ENCODE results near the gene ALG14.

Gene ALG14

GRCh38 chr1:94979656-94980581, 92.8 kb downstream of the ALG14 start:
- DNase-seq: no peak

DNA sequence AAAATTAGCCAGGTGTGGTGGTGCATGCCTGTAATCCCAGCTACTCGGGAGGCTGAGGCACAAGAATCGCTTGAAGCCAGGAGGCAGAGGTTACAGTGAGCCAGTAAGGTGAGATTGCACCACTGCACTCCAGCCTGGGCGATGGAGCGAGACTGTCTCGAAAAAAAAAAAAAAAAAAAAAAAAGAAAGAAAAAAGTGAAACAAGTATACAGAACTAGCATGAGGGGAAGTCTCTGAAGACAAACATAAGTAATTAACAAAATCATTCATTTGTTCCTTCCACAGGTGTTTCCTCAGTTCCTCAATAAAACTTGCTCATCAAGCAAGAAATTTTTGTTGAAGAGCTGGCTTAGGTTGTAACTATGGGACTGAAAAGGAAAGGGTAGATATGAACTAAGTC, 93.6 kb downstream of the ALG14 start:
- DNase-seq: no peak

DNA sequence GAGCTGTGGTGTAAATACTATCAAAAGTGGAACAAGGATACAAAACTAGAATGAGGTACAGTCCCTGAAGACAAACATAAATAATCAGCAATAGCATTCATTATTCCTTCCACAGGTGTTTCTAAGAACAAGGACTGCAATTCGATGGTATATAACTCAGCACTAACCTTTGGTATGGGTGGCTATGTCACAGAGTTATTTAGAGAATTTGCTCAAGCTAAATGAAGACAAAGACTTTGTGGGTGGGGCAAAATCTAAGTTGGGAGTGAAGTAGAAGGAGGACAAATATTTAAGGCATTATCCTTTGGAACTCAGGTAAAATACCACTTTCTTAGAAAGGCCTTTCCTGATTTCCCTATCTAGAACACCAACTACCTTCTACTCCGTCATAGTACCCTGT, 94.3 kb downstream of the ALG14 start:
- DNase-seq: no peak

DNA sequence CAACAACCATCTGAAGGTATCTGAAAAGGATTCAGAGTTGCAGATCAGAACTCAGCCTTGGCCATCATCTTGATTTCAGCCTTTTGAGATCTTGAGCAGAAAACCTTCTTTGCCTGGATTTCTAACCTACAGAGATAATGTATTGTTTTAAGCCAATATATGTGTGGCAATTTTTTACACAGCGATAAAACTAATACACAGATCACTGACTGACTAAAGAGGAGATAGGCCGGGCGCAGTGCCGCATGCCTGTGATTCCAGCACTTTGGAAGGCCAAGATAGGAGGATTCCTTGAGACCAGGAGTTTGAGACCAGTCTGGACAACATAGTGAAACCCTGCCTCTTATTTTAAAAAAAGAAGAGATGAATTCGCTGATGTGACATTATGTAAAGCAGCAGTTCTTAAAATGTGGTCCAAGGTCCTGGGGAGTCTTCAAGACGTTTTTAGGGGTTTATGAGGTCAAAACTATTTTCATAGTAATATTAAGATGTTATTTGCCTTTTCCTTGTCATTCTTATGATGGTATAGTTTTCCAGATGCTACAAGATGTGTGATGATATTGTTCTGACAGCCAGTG, 95.7 kb downstream of the ALG14 start:
- DNase-seq: no peak

DNA sequence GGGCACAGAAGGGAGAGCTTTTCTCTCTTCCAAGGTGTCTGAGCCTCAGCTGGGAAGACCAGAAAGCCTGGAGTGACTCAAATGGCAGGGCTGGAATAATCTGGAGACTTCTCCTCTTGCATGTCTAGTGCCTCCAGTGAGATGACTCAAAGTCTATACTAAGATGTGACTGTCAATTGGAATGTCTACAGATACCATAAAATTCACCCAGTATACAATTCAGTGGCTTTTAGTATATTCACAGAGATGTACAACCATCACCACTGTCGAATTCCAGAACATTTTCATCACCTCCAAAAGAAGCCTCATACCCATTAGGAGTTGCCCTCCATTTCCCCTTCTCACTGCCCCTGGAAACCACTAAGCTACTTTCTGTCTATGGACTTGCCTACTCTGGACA, 97.9 kb downstream of the ALG14 start:
- DNase-seq: no peak

- no peak for DNase-seq
These were observed 98.5 kb downstream of the ALG14 start for GRCh38 chr1:94974241-94974640.

DNA sequence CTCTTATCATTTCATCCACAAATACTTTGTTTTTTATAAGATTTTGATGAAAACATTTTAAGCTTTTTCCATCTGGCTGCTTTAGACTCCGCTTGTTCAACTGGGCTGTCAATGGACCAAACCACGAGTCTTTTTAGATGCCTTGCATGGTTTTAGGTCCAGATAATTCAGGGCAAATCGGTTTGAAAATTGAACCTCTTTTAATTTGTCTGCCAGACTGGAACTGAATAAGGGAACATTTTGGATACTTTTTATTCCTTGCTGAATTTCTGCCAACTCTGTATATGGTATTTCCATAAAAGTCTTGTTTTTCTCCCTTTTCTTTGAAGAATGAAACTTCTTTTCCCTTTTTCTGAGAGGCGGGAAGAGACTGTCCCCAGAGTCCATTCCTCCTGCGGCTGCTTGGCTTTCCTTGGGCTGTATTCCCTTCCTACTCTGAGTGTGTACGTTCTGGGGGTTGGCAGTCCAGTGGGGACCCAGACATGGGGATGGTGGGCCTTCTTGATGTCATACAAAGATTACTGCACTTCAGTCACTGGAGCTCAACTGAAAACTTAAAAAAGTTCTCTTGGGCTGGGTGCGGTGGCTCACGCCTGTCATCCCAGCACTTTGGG, 99.3 kb downstream of the ALG14 start:
- DNase-seq: no peak

DNA sequence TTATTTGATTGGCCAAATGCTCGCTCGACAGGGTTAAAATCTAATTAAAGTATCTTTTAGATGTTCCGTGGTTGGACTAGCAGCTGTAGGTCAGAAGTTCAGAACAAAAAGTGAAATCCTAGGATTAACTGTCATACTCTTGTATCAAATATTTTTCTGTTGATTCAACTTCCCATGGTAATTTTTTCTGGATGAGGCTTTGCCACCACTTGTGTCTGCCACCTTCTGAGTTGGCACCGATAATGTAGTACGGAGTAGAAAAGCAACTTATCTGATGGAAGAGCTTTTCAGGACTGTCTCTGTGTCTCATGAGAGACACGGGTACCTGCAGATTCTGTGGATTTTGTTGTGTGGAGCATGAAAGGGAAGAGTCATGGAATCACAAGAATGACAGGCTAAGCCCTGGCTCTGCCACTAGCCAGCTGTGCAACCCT, 101.2 kb downstream of the ALG14 start:
- DNase-seq: no peak

DNA sequence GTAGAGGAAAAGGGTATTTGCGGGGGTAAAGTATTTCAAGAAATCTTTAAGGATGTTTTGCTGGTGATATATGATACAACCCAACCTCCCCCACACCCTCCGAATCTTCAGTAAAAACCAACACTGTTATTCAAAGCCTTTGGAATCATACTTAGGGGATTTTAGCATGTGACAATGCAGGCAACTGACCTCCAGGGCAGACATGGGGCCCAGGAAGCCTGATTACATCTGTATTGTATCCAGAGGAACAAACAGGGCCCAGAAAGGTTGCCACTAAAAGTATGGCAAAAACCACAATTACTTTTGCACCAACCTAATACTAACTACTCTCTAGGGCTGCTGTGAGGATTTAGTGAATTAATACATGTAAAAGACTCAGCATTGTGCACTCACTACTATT, 102.0 kb downstream of the ALG14 start:
- no peak for DNase-seq

DNA sequence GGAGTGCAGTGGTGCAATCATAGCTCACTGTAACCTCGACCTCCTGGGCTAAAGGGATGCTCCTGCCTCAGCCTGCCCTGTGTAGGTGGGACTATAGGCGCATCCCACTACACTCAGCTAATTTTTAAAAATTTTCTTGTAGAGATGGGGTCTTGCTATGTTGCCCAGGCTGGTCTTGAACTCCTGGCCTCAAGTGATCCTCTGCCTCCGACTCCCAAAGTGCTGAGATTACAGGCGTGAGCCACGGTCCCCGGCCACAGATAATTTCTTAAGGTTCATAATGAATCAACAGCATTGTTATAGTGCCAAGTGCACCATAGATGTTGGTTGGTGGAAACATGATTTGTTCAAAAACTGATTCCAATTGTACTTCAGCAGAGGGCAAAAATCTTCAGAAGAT, 103.6 kb downstream of the ALG14 start:
- DNase-seq: no peak

- no peak for DNase-seq
These were observed 106.7 kb downstream of the ALG14 start for GRCh38 chr1:94966033-94966432.

- no peak for DNase-seq
These were observed 108.9 kb downstream of the ALG14 start for GRCh38 chr1:94963864-94964263.

DNA sequence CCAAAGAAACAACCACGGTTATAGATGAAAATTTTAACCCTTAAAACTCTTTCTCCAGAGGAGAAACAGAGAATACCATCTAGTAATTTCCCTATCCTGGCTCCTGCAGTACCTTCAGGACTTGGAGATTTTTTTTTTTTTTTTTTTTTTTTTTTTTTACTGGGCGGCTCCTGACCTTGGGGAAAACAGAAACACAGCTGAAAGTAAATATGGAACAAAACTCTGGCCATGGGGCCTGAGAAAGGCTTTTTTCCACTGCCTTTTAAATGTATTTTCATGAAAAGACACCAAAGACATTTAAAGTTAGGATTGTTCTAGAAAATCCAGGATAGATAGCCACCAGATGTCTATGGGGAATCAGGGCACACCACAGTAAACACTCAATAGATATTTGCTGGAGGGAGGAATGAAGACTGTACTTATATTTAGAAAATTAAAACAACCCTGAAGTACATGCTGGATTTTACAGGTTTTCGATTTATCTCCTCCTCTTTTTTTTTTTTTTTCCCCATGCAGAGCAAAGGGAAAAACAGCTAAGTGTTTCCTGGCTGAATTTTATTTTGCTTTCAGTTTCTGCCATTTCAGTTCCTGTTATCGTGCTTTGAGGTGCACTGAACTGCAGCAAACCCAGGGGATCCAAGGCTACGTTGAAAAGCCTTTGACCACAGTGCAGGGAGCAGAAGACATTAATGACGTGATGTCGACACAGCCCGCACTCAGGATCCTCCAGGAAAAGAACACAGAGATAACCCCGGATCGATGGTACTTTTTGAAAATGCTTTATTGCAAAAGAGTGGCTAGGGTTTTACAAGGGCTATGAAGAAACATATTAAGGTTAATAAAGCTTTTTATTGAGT, 110.1 kb downstream of the ALG14 start:
- DNase-seq: no peak

DNA sequence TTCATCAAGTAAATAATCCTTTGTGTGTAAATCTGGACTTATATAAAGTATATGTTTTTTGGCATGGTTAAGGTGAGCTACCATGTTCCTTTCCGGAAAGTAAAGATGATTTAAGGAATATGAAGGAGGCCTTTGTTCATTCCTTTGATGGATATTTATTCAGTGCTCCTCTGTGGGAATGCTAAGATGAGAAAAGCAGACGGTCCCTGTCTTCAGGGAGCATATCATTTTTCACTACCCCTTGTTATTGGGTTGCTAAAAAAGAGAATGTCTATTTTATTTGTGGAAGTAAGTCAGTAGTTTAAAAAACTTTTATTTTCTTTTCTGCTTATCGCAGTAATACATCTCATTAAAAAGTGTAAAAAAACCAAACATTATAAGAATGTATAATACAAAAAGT, 110.8 kb downstream of the ALG14 start:
- no peak for DNase-seq

GRCh38 chr1:94961582-94961981, 111.2 kb downstream of the ALG14 start:
- no peak for DNase-seq

DNA sequence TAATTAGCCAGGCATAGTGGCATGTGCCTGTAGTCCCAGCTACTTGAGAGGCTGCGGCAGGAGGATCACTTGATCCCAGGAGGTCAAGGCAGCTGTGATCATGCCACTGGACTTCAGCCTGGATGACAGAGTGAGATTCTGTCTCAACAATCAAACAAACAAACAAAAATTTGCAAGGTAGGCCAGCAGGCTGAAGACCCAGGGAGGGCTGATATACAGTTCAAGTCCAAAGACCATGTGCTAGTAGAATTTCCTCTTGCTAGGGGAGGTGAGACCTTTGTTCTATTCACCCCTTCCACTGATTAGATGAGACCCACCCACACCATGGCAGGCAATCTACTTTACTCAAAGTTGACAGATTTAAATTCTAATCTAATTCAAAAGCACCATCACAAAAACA, 114.7 kb downstream of the ALG14 start:
- no peak for DNase-seq

DNA sequence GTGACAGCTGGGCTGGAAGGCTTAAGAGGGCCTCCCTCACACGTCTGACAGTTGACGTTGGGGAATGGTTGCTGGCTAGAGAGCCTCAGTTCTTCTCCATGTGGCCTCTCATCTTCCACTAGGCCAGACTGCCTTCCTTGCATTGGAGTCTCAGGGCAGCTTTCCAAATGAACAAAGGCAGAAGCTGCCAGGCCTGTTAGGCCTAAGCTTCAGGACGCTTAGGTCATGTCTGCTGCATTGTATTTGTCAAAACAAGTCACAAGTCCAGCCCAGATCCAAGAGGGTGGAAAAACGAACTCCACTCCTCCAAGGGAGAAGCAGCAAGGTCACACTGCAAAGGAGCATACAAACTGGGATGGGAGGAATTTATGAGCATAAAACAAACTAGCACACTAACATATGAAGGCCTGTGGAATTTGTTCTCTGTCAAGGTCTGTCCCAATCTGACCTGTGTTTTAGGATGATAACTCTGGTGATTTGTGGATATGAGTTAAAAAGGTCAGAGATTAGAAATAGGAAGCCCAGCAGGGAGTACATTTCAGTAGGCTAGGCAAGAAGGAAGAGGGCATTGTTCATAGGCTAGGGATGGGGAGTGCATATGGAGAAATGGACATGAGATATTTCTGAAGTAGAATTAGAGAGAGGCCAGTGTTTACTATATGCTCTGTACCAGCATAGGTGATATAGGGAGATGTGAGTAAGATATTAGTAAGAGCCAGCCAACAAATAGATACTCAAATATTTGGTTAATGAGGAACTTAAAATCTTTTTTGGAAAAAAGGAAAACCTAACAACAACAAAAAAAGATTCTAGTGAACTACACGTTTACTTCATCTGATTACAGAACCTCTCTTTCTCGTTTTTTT, 116.8 kb downstream of the ALG14 start:
- DNase-seq: no peak

DNA sequence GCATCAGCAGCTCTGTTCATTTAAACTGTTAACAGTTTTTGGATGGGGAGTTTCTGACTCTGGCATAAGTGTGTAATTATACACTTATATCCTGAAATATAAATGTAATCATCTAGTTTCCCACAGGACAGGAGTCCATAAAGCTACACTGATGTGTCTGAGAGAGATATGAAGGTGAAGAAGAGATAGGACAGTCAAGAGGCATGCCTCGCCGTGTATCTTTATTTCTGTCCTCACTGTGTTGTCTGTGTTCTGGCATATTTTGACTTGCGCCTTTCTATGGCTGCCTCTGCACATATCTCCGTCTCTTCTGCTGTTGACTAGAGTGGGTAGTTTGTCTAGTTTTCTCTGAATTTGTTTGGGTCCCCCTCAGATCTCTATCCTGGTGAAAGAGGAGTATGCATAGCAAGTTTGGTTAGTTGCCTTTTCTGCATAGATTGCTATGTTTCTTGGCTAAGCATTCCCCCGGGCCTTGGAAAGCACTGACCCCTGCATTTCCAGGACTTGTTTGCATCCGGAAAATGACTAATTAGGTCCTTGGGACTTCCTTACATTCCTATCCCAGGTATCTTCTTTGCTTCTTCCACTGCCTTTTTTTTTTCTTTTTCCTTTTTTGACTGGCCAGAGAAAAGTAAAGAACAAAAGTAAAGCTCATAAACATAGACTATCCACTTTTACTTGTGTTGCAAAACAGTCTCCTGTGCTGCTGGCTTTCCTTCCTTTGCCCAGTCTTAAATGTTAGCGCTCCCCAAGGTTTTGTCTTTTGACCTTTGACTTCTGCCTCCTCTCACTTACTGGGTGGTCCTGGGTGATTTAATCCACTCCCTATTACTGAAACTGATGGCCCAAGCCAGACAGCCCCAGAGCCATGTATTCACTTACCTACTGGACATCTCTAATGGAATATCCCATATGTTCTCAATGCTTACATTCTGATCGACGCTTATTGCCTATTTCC, 118.2 kb downstream of the ALG14 start:
- no peak for DNase-seq

DNA sequence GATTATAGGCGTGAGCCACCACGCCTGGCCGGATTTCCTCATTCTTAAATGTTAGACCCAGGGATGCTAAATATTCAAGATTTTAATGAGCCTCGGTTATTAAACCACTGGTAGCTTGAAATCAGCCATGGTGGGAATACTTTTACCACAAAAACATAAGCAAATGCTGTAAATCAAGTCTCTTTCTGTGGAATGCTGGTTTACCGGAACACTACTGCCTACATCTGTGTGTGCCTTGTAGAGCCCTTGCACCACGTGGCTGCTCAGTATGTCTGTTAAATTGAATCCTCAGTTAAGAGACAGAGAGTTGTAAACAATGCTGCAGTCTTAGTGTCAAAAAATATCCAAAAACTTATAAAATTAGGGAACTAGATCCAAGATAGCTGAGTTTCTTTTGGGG, 119.0 kb downstream of the ALG14 start:
- no peak for DNase-seq

- DNase-seq: no peak
These were observed 119.6 kb downstream of the ALG14 start for GRCh38 chr1:94953107-94953506.

GRCh38 chr1:94952539-94952938, 120.2 kb downstream of the ALG14 start:
- DNase-seq: no peak

All from T-helper 9 cell (primary cell).